T-helper 9 cell (primary cell): ENCODE data around the gene COLEC11.

Source experiments
- DNase-seq: peaks from one replicate; pipeline ENCODE4 v3.0.0-alpha.2; 2020

Gene COLEC11

GRCh38 chr2:3678212-3678611 is 83.3 kb downstream of the COLEC11 start:
- DNase-seq: no peak

GRCh38 chr2:3679180-3679579 is 84.3 kb downstream of the COLEC11 start:
- DNase-seq: no peak

DNA sequence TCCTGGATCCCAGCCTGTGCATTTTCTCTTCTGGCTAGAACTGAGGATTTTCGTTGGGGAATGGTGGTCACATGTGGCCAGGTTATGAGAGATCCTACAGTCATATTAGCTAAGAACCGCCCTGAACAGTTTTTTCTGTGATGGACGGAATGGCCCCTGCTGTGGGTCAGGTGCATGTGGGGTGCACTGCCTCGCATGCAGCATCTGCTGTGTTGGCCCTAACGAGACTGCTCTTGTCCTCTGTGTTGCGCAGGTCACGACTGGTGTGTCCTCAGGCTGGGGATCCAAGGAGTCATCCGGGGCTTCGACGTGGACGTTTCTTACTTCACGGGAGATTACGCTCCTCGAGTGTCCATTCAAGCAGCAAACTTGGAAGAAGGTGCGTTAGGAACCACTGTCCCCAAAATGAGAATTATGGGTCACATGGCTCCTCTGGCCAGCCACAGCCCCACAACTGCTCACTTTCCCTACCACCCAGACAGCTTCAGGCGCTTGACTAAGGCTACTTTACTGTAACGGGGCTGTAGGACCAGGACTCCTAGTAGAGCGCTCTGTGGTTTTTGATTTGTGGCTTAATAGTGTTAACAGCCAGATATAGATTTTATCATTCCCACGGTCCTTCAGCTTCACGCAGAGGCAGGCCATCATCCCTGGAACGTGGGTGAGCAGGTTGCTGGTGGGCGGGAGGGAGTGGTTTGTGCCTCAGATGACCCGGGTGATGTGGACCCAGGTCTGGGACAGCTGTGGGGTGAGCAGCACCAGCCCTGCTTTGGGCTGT is 84.9 kb downstream of the COLEC11 start:
- no peak for DNase-seq

DNA sequence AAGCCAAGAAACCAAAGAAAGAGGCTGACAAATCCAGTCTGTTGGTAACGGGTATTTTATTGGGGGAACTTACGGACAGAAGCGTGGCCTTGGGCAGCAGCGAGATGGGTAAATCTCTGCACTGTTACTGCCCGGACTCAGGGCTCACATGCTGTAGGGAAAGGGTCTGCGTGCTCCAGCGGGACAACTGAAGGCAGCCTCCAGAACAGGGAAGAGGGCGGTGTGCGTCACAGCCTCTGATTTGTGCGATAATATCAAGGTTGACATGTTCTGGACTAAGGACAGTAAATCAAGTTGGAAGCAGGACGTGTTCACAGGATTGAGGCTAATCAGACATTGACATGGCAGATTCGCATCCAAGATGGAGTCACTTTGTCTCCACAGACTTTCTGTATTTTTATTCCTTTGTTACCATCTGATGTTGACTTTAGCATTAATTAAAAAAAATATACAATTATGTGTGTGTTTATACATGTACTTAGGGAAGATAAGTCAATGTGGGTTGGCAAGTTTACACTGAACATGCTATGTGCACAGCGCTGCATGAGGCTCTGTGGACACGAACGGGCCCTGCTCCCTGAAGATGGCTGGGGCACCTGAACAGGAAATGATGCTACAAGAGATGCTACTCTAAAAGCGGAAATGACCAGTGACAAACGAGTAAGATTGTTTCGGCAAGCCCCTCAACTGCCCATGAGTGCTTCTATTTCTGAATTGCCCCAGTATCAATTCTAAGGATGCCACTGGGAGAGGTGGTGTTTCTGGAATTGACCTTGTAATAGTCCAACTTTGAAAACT is 85.8 kb downstream of the COLEC11 start:
- no peak for DNase-seq

- no peak for DNase-seq
These were observed 86.7 kb downstream of the COLEC11 start for GRCh38 chr2:3681625-3682024.

- no peak for DNase-seq
These were observed 87.9 kb downstream of the COLEC11 start for GRCh38 chr2:3682811-3683210.

DNA sequence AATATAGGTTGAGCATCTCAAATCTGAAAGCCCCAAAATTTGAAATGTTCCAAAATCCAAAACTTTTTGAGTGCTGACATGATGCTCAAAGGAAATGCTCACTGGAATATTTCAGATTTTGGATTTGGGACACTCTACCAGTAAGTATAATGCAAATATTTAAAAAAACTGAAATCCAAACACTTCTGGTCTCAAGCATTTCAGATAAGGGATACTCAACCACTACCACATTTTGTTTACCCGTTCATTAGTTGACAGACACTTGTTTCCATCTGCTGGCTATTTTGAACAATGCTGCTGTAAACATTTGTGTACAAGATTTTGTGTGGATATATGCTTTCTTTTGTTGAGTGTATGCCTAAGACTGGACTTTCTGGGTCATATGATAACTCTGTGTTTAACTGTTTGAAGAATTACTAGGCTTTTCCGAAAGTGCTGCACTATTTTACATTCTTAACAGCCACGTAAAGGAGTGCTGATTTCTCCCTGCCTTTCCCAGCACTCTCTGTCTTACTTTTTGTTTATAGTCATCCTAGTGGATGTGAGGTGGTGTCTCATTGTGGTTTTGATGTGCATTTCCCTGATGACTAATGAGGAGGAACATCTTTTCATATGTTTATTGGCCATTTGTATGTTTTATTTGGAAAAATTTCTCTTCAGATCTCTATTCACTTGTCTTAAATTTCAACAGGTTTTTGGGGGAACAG is 89.0 kb downstream of the COLEC11 start:
- no peak for DNase-seq

GRCh38 chr2:3689998-3690748 is 95.3 kb downstream of the COLEC11 start:
- no peak for DNase-seq

DNA sequence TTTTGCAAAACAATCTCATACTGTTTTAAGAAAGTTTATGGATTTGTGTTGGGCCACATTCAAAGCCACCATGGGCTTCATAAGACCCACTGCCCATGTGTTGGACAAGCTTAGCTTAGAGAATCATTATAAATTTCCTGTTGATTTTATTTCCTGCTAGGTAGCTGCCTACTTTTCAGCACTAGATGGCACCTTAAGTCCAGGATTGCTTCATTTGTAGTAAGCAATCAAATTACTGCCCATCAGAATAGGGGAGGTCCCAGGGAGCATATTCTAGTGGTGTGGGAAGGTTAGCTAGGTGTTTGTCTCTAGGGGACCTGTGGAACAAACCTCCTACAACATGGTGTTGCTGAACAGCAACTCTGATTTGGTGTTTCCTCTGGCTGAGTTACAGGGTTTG is 97.5 kb downstream of the COLEC11 start:
- DNase-seq: no peak
